ENCODE data around the gene TM9SF1.

DNA sequence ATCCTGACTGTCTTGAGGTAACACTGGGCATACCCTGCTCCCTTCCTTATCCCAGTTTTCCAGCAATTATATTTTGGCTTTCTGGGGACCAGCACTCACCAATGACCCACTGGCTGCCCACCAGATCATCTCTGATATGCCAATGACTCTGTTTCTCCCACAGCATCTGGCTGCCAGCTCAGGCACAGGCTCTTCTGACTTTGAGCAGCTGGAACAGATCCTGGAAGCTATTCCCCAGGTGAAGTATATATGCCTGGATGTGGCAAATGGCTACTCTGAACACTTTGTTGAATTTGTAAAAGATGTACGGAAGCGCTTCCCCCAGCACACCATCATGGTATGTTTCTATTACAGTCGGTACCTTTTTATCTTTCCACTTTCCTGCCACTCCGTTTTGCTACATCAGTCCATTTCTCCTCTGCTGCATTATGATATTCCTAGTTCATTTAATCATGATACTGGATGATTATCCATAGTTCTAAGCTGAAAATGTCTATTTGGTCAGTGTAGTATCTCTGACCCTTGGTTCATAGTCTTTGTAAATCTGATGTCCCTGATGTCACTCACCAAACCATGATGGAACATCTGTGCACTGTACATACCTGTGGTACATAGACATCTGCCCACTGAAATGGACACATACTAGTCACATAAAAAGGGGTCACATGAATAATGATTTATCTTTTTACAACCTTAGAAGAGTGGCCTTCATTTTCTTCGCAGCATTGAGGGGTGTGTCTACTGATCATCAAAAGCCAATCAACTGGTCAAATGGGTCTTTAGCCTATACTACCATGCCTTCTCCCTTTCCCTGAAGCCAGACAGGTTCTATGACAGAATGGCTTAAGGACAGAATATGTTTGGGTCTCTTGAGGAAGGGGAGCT, 40.8 kb upstream of the TM9SF1 start:
- TF ChIP-seq, protein P1, sequence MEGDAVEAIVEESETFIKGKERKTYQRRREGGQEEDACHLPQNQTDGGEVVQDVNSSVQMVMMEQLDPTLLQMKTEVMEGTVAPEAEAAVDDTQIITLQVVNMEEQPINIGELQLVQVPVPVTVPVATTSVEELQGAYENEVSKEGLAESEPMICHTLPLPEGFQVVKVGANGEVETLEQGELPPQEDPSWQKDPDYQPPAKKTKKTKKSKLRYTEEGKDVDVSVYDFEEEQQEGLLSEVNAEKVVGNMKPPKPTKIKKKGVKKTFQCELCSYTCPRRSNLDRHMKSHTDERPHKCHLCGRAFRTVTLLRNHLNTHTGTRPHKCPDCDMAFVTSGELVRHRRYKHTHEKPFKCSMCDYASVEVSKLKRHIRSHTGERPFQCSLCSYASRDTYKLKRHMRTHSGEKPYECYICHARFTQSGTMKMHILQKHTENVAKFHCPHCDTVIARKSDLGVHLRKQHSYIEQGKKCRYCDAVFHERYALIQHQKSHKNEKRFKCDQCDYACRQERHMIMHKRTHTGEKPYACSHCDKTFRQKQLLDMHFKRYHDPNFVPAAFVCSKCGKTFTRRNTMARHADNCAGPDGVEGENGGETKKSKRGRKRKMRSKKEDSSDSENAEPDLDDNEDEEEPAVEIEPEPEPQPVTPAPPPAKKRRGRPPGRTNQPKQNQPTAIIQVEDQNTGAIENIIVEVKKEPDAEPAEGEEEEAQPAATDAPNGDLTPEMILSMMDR (IDR thresholded peaks at IDR 0.05) = no peak
- TF ChIP-seq EP300 (IDR thresholded peaks at IDR 0.05) = no peak

Measured in sigmoid colon (tissue), 4 donors.